ENCODE data around the gene OSBP2.

- TF ChIP-seq CTCF (IDR thresholded peaks at IDR 0.05), result no peak
- no peak for TF ChIP-seq POLR2A (IDR thresholded peaks at IDR 0.05)
Observed at GRCh38 chr22:30827646-30828045, 133.0 kb downstream of the OSBP2 start.

Measured in testis (tissue), 2 donors.